Glutamatergic neuron (in vitro differentiated cells): ENCODE data around the gene DNAJC6. TPM values are rescaled to one million over a fixed set of nuclear protein-coding genes. Genes with fewer than 3 reads are reported as not detected.
"Not testable (repeated sequence)": the region's sequence is repeated elsewhere in the genome, so short reads cannot be mapped to it uniquely, and the experiment has no call there.

ENCODE experiments used
- DNase-seq: peaks from one replicate; pipeline ENCODE4 v3.0.0; 2022
- H3K27ac Mint-ChIP-seq: one replicate; pipeline ENCODE4 v1.8.0; 2020; ENCODE audit warnings: mild to moderate bottlenecking, mixed read lengths, inconsistent platforms; ENCODE audit not compliant: unreplicated experiment
- H3K27me3 Mint-ChIP-seq: one replicate; pipeline ENCODE4 v1.8.0; 2020; ENCODE audit warnings: mild to moderate bottlenecking, moderate library complexity, mixed read lengths, inconsistent platforms; ENCODE audit not compliant: unreplicated experiment
- H3K36me3 Mint-ChIP-seq: one replicate; pipeline ENCODE4 v1.8.0; 2020; ENCODE audit warnings: mild to moderate bottlenecking, mixed read lengths, inconsistent platforms; ENCODE audit not compliant: unreplicated experiment
- H3K4me1 Mint-ChIP-seq: one replicate; pipeline ENCODE4 v1.8.0; 2020; ENCODE audit warnings: mild to moderate bottlenecking, low read depth, mixed read lengths, inconsistent platforms; ENCODE audit not compliant: unreplicated experiment
- H3K4me3 Mint-ChIP-seq: one replicate; pipeline ENCODE4 v1.8.0; 2020; ENCODE audit warnings: mild to moderate bottlenecking, mixed read lengths, inconsistent platforms; ENCODE audit not compliant: unreplicated experiment
- H3K9me3 Mint-ChIP-seq: one replicate; pipeline ENCODE4 v1.8.0; 2020; ENCODE audit warnings: mild to moderate bottlenecking, moderate library complexity, mixed read lengths, inconsistent platforms; ENCODE audit not compliant: unreplicated experiment
- total RNA-seq: library from RNA; stranded (reverse); fragmentation: NEBNext Ultra II Directional; extraction: Animal tissue kit (Norgen Biotek cat#: 25700); gene quantifications from one replicate; pipeline ENCODE4 v1.2.1, GENCODE V29; 2021; ENCODE audit not compliant: unreplicated experiment
- TF ChIP-seq, protein P1 (sequence below): fragments of 200-600 bp; sonication (generic); IDR thresholded peaks from one replicate; pipeline ENCODE4 v1.5.0; 2021; ENCODE audit not compliant: partially characterized antibody, unreplicated experiment

DNAJC6 gene
- total RNA-seq, 1 donor from 2014 or later, result 54.6 TPM

DNA sequence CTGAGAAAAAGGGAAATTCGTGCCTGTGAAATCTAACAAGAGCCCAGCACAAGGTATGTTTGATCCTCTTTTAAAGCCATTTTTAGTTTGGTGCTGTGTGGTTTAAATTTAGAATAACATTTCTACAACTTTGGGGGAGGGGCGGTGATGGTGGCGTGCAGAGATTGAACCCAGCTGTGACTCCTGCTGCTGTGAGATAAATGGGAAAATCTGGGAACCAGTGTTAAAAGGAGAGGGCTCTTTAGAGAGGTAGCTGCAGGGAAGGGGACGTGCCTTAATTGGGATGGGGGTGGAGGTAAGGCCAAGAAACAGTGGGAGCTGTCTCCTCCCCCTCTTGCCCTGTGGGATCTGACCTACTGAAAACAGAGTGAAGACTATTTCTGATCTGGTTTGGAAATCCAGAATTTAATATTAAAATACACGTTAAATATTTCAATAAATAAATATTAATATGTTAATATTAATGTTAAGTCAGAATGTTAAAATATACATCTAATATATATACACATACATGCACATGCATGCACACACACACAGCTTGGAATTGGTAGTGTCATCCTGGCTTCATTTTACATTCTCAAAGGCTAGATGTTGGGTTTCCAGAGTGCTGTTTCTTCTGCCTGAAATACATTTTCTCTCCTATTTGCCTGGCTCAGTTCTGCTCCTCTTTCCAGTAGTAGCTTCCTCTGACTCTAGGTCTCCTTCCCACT, 30.1 kb upstream of the DNAJC6 start:
- H3K4me1 Mint-ChIP-seq, result peaks cover 51% of the 10 kb centered on the region

GRCh38 chr1:65281846-65282245, 27.5 kb upstream of the DNAJC6 start:
- H3K4me3 Mint-ChIP-seq, result no peak overlapping the region
- H3K4me1 Mint-ChIP-seq, result peaks cover 41% of the 10 kb centered on the region
- H3K27me3 Mint-ChIP-seq, result no peaks in the 10 kb centered on the region
- H3K36me3 Mint-ChIP-seq, result no peaks in the 10 kb centered on the region
- H3K27ac Mint-ChIP-seq, result no peak overlapping the region
- peaks cover 2% of the 10 kb centered on the region for H3K9me3 Mint-ChIP-seq
- TF ChIP-seq, protein P1, sequence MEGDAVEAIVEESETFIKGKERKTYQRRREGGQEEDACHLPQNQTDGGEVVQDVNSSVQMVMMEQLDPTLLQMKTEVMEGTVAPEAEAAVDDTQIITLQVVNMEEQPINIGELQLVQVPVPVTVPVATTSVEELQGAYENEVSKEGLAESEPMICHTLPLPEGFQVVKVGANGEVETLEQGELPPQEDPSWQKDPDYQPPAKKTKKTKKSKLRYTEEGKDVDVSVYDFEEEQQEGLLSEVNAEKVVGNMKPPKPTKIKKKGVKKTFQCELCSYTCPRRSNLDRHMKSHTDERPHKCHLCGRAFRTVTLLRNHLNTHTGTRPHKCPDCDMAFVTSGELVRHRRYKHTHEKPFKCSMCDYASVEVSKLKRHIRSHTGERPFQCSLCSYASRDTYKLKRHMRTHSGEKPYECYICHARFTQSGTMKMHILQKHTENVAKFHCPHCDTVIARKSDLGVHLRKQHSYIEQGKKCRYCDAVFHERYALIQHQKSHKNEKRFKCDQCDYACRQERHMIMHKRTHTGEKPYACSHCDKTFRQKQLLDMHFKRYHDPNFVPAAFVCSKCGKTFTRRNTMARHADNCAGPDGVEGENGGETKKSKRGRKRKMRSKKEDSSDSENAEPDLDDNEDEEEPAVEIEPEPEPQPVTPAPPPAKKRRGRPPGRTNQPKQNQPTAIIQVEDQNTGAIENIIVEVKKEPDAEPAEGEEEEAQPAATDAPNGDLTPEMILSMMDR, result no peak
- DNase-seq, result no peak

More for the DNA sequence above, 30.1 kb upstream of the DNAJC6 start:
- H3K36me3 Mint-ChIP-seq, result no peaks in the 10 kb centered on the region
- H3K27me3 Mint-ChIP-seq, result peaks cover 2% of the 10 kb centered on the region
- H3K27ac Mint-ChIP-seq, result peak overlapping the region; percentile 91
- TF ChIP-seq, protein P1, result no peak
- H3K4me3 Mint-ChIP-seq, result peak overlapping the region; percentile 80
- H3K9me3 Mint-ChIP-seq, result peaks cover 2% of the 10 kb centered on the region
- DNase-seq, result no peak

GRCh38 chr1:65284229-65284628, 25.1 kb upstream of the DNAJC6 start:
- TF ChIP-seq, protein P1, result no peak
- Mint-ChIP-seq H3K36me3 (no peaks in the 10 kb centered on the region), H3K4me1 (peaks cover 22% of the 10 kb centered on the region), H3K27me3 (no peaks in the 10 kb centered on the region), H3K4me3 (no peak overlapping the region), H3K27ac (peak overlapping the region; percentile 3), H3K9me3 (peaks cover 4% of the 10 kb centered on the region)
- no peak for DNase-seq

GRCh38 chr1:65289449-65289848, 19.9 kb upstream of the DNAJC6 start:
- TF ChIP-seq, protein P1, result no peak
- peaks cover 2% of the 10 kb centered on the region for H3K9me3 Mint-ChIP-seq
- H3K4me3 Mint-ChIP-seq, result no peak overlapping the region
- peaks cover 4% of the 10 kb centered on the region for H3K4me1 Mint-ChIP-seq
- no peak overlapping the region for H3K27ac Mint-ChIP-seq
- no peak for DNase-seq
- H3K36me3 Mint-ChIP-seq, result no peaks in the 10 kb centered on the region
- H3K27me3 Mint-ChIP-seq, result no peaks in the 10 kb centered on the region

DNA sequence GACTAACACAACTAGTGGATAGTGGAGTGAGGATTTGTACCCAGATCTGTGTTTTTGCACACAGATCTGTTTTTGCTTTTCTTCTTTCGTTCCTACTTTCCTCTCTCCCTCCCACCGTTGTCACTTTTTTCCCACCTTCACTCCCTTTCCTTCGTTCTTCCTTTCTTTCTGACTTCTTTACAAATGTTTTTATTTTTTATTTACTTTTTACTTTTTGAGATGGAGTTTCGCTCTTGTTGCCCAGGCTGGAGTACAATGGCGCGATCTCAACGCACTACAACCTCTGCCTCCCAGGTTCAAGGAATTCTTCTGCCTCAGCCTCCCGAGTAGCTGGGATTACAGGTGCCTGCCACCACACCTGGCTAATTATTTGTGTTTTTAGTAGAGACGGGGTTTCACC, 17.5 kb upstream of the DNAJC6 start:
- not testable (repeated sequence) for DNase-seq, H3K4me3 Mint-ChIP-seq, H3K27ac Mint-ChIP-seq, H3K27me3 Mint-ChIP-seq, H3K36me3 Mint-ChIP-seq, H3K9me3 Mint-ChIP-seq
- H3K4me1 Mint-ChIP-seq, result peaks cover 12% of the 10 kb centered on the region
